Measurements from ENCODE around the gene PTOV1. TPM values are rescaled to one million over a fixed set of nuclear protein-coding genes. Genes with fewer than 3 reads are reported as not detected.

Gene PTOV1
- total and polyA plus RNA-seq, 2 donors (not counting 1 experiment from before 2014, with no cell fraction given) = 144 to 230 TPM

DNA sequence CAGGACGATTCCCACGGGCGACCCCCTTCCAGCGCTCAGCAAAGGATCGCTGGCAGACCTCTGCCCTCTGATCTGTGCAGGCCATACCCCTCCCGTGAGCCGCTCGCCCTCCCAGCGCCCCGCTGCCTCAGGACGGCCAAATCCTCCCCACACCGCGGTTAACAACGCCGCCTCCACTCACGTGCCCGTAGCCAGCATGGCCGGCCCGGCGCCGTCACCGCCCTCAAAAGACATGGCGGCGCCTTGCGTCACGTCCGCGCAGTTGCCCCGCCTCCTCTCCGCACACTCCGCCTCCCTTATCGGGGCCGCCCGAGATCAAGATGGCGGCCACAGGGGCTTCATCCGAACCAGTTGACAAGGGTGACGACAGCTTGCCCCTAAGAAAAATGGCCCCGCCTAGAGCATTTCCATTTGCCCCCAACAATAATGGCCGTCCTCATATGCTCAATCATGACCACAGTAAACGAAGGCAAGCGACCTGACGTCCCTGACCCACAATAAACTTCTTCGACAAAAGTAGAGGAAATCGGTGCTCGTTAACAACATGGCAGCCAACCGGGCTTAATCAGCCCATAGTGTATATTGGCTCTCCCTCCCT lies 25.6 kb downstream of the PTOV1 start:
- CTCF ChIA-PET = interaction anchor here (0.6 to 1.5 kb wide), 6 partner anchors 17 to 109 kb away, joined by 3 to 4 read pairs (median 3); partner anchors contain the start of genes FUZ and NUP62

More for the DNA sequence above, 25.6 kb downstream of the PTOV1 start:
- no peaks in the 10 kb centered on the region for H3K9me3 ChIP-seq (ENCODE audit: control extremely low read depth in 1 of 3, control insufficient read depth in 2 of 3, insufficient read depth in 1 of 3, low read length in 2 of 3)
- Mint-ChIP-seq H3K9me3 (ENCODE audit: insufficient read depth) (no peaks in the 10 kb centered on the region), H3K4me3 (no peak overlapping the region), H3K27me3 (no peaks in the 10 kb centered on the region), H3K4me1 (peaks cover 25% of the 10 kb centered on the region), H3K27ac (no peak overlapping the region)
- peaks cover 33% of the 10 kb centered on the region for H4K20me1 ChIP-seq (ENCODE audit: control insufficient read depth, insufficient read depth, low read length, poor library complexity, severe bottlenecking)
- POLR2A ChIA-PET = interaction anchor here (0.6 to 2.6 kb wide), 21 partner anchors 8 to 1257 kb away, joined by 3 to 30 read pairs (median 6); partner anchors contain the start of genes AP2A1, ATF5, FUZ and IL4I1
- H3K9ac ChIP-seq (ENCODE audit: low read length) = peak overlapping the region; percentile 99
- peaks cover 0 to 29% of the 10 kb centered on the region in 2 experiments for H3K36me3 ChIP-seq (replicated peaks in 1 of 2; ENCODE audit: control extremely low read depth in 1 of 2, control insufficient read depth in 1 of 2, extremely low read depth in 1 of 2, insufficient read depth in 2 of 2, low read length in 1 of 2)
- H3K4me2 ChIP-seq (replicated peaks; ENCODE audit: low read depth, low read length, poor library complexity, severe bottlenecking) = peak overlapping the region; percentile 93
- intact Hi-C loops (cut with micrococcal nuclease) = loop anchor here (1.0 to 2.0 kb wide), 11 partner anchors 7 to 1004 kb away; partner anchors contain the start of genes ATF5, FUZ, NUP62 and PPP1R15A
- H3K27ac ChIP-seq (ENCODE audit: low read length in 2 of 2) = peak overlapping the region; percentile 94 to 98
- peak; percentile 56 for ATAC-seq (ENCODE audit: low read depth)
- H3K79me2 ChIP-seq (ENCODE audit: control insufficient read depth, insufficient read depth, low read length) = peaks cover 36% of the 10 kb centered on the region
- WGBS (ENCODE audit: insufficient coverage) = under 1% methylated on average over 46 of the region's 46 CpGs
- peak overlapping the region; percentile 83 for H2AFZ ChIP-seq (ENCODE audit: insufficient read depth, low read depth, low read length, poor library complexity, severe bottlenecking)
- DNase-seq = peak; percentile 100
- peaks cover 12 to 20% of the 10 kb centered on the region in 2 donors for H3K4me1 ChIP-seq (ENCODE audit: control insufficient read depth in 2 of 2, insufficient read depth in 2 of 2, low read length in 2 of 2)
- peak overlapping the region; percentile 85 to 96 (median 95) for H3K4me3 ChIP-seq (ENCODE audit: control extremely low read depth in 1 of 5, extremely low read depth in 1 of 5, insufficient read depth in 1 of 5, low read depth in 2 of 5, low read length in 4 of 5)
- no peaks in the 10 kb centered on the region for H3K27me3 ChIP-seq (replicated peaks in 1 of 4; ENCODE audit: control extremely low read depth in 1 of 4, control insufficient read depth in 3 of 4, insufficient read depth in 4 of 4, low read length in 3 of 4)
- no peak for TF ChIP-seq EZH2 (IDR thresholded peaks at IDR 0.05; ENCODE audit: borderline replicate concordance, insufficient read depth, low read depth, low read length, poor library complexity, severe bottlenecking)
- TF ChIP-seq, protein P1, sequence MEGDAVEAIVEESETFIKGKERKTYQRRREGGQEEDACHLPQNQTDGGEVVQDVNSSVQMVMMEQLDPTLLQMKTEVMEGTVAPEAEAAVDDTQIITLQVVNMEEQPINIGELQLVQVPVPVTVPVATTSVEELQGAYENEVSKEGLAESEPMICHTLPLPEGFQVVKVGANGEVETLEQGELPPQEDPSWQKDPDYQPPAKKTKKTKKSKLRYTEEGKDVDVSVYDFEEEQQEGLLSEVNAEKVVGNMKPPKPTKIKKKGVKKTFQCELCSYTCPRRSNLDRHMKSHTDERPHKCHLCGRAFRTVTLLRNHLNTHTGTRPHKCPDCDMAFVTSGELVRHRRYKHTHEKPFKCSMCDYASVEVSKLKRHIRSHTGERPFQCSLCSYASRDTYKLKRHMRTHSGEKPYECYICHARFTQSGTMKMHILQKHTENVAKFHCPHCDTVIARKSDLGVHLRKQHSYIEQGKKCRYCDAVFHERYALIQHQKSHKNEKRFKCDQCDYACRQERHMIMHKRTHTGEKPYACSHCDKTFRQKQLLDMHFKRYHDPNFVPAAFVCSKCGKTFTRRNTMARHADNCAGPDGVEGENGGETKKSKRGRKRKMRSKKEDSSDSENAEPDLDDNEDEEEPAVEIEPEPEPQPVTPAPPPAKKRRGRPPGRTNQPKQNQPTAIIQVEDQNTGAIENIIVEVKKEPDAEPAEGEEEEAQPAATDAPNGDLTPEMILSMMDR (IDR thresholded peaks at IDR 0.05) = no peak
